B cell (primary cell): Measurements from ENCODE around the gene EPRS1. TPM values are rescaled to one million over a fixed set of nuclear protein-coding genes. Genes with fewer than 3 reads are reported as not detected.

ENCODE experiments used
- ATAC-seq: fragments of 200-7000 bp; cut with Tn5 transposase; one replicate; pipeline ENCODE4 v1.10.0; 2021; ENCODE audit warnings: low read depth, mild to moderate bottlenecking, moderate number of reproducible peaks, moderate library complexity
- CTCF ChIA-PET: fragments of 350-600 bp; sonication (Branson Sonifier 250); formaldehyde crosslinking; loops from one replicate; lab custom pipeline; 2021; ENCODE audit warnings: antibody characterized with exemption, inconsistent platforms; lab: Charles Lee
- POLR2A ChIA-PET: fragments of 350-600 bp; sonication (Branson Sonifier 250); formaldehyde crosslinking; loops from one replicate; lab custom pipeline; 2021; ENCODE audit warnings: antibody characterized with exemption; lab: Charles Lee
- DNase-seq: peaks from one replicate; pipeline ENCODE4 v3.0.0; 2013
- H2AFZ ChIP-seq: 2 replicates; pipeline ENCODE4 v1.6.1; 2012; ENCODE audit warnings: mild to moderate bottlenecking, low read depth, low read length; ENCODE audit not compliant: insufficient read depth, poor library complexity, severe bottlenecking
- H3K27ac ChIP-seq, 2 donors: 1 replicate in 1 of 2; 2 replicates in 1 of 2; pipeline ENCODE4 v1.5.1; 2012 to 2013; ENCODE audit warnings: low read length in 2 of 2, mild to moderate bottlenecking in 2 of 2, moderate library complexity in 1 of 2
- H3K27me3 ChIP-seq, 4 experiments: fragments of 200-600 bp in 1 of 4; sonication (generic) in 1 of 4; replicated peaks in 1 of 4; 1 replicate in 2 of 4; 2 replicates in 2 of 4; pipeline versions ENCODE4 v1.6.1 to v1.7.0; 2013 to 2016; ENCODE audit warnings: low read length in 3 of 4, mild to moderate bottlenecking in 2 of 4, mixed read lengths in 1 of 4, moderate library complexity in 1 of 4; ENCODE audit not compliant: insufficient read depth in 4 of 4, control insufficient read depth in 3 of 4; ENCODE audit errors: control extremely low read depth in 1 of 4
- H3K36me3 ChIP-seq, 2 experiments: replicated peaks in 1 of 2; 1 replicate in 1 of 2; 2 replicates in 1 of 2; pipeline versions ENCODE4 v1.6.1 to v1.7.1; 2013; ENCODE audit warnings: low read length in 1 of 2; ENCODE audit not compliant: insufficient read depth in 2 of 2, control insufficient read depth in 1 of 2; ENCODE audit errors: control extremely low read depth in 1 of 2, extremely low read depth in 1 of 2
- H3K4me1 ChIP-seq, 2 donors: fragments of 200-600 bp in 1 of 2; sonication (generic) in 1 of 2; 1 replicate in 1 of 2; 2 replicates in 1 of 2; pipeline versions ENCODE4 v1.5.1 to v1.6.1; 2013 to 2017; ENCODE audit warnings: low read length in 2 of 2; ENCODE audit not compliant: control insufficient read depth in 2 of 2, insufficient read depth in 2 of 2
- H3K4me2 ChIP-seq: replicated peaks from 2 replicates; pipeline ENCODE3; 2012; ENCODE audit warnings: mild to moderate bottlenecking, low read depth, low read length; ENCODE audit not compliant: poor library complexity, severe bottlenecking
- H3K4me3 ChIP-seq, 5 experiments: fragments of 200-600 bp in 1 of 5; sonication (generic) in 1 of 5; 1 replicate in 3 of 5; 2 replicates in 2 of 5; pipeline versions ENCODE4 v1.5.1 to v1.7.0; 2011 to 2016; ENCODE audit warnings: low read length in 4 of 5, mild to moderate bottlenecking in 4 of 5, low read depth in 2 of 5, control low read depth in 1 of 5, moderate library complexity in 1 of 5; ENCODE audit not compliant: insufficient read depth in 1 of 5; ENCODE audit errors: control extremely low read depth in 1 of 5, extremely low read depth in 1 of 5
- H3K79me2 ChIP-seq: fragments of 200-600 bp; sonication (generic); one replicate; pipeline ENCODE4 v1.6.0; 2016; ENCODE audit warnings: low read length; ENCODE audit not compliant: control insufficient read depth, insufficient read depth
- H3K9ac ChIP-seq: fragments of 200-600 bp; sonication (generic); 2 replicates; pipeline ENCODE4 v1.6.1; 2017; ENCODE audit warnings: mild to moderate bottlenecking, low read length, moderate library complexity
- H3K9me3 ChIP-seq, 3 donors: one replicate each; pipeline versions ENCODE4 v1.6.1 to v1.7.1; 2013; ENCODE audit warnings: low read length in 2 of 3; ENCODE audit not compliant: control insufficient read depth in 2 of 3, insufficient read depth in 1 of 3; ENCODE audit errors: control extremely low read depth in 1 of 3
- H4K20me1 ChIP-seq: 2 replicates; pipeline ENCODE4 v1.6.0; 2012; ENCODE audit warnings: mild to moderate bottlenecking, low read length; ENCODE audit not compliant: insufficient read depth, control insufficient read depth, poor library complexity, severe bottlenecking
- H3K27ac Mint-ChIP-seq: one replicate; pipeline ENCODE4 v1.8.0; 2021; ENCODE audit warnings: mixed read lengths
- H3K27me3 Mint-ChIP-seq: one replicate; pipeline ENCODE4 v1.8.0; 2021; ENCODE audit warnings: mixed read lengths
- H3K4me1 Mint-ChIP-seq: one replicate; pipeline ENCODE4 v1.8.0; 2021; ENCODE audit warnings: mixed read lengths
- H3K4me3 Mint-ChIP-seq: one replicate; pipeline ENCODE4 v1.8.0; 2021; ENCODE audit warnings: mixed read lengths
- H3K9me3 Mint-ChIP-seq: one replicate; pipeline ENCODE4 v1.8.0; 2022; ENCODE audit warnings: mixed read lengths; ENCODE audit not compliant: insufficient read depth
- CTCF ChIP-seq: fragments of 200-600 bp; IDR thresholded peaks from one replicate; pipeline ENCODE4 v1.8.0; 2022; ENCODE audit warnings: antibody characterized with exemption, mild to moderate bottlenecking
- EZH2 ChIP-seq: IDR thresholded peaks from 2 replicates; pipeline ENCODE4 v1.6.1; 2012; ENCODE audit warnings: borderline replicate concordance, low read depth, mild to moderate bottlenecking, moderate library complexity, low read length; ENCODE audit not compliant: insufficient read depth, poor library complexity, severe bottlenecking
- WGBS: methylation state at CpG from one replicate; pipeline ENCODE4 v1.1.5; 2013; ENCODE audit warnings: missing lambda C conversion rate; ENCODE audit not compliant: insufficient coverage; 5-methylcytosine and 5-hydroxymethylcytosine counted together
- intact Hi-C: fragments of 100-400 bp; cut with micrococcal nuclease; formaldehyde crosslinking; loops from one replicate; pipeline ENCODE4 v1.10.0; 2022
- polyA minus RNA-seq: library from RNA; depleted of rRNA, polyadenylated mRNA; stranded (reverse); fragments of >200 nt; gene quantifications from 2 replicates; pipeline ENCODE4 v1.2.3, GENCODE V29; 2012
- polyA plus RNA-seq: library from polyadenylated mRNA; depleted of rRNA; stranded (reverse); fragments of >200 nt; gene quantifications from 2 replicates; pipeline ENCODE4 v1.2.3, GENCODE V29; 2012
- total RNA-seq, 2 donors: library from RNA; stranded (reverse); fragments of 120-200 nt in 1 of 2; gene quantifications; 1 replicate in 1 of 2; 2 replicates in 1 of 2; pipeline versions ENCODE4 v1.2.3 to v1.2.4, GENCODE V29; 2013 to 2022

Gene EPRS1
- total RNA-seq = 56.9 and 61.7 TPM in 2 replicates
- total RNA-seq (2013) = 77.7 TPM
- 13.6 and 17.3 TPM in 2 replicates for polyA plus RNA-seq
- polyA minus RNA-seq = 33.6 and 39.9 TPM in 2 replicates

GRCh38 chr1:220046052-220046930 is at the start of gene EPRS1:
EPRS1 (minus strand) TSS chr1:220046505; CDS start chr1:220046388, 117 bp downstream.
- H3K79me2 ChIP-seq = peaks cover 46% of the 10 kb centered on the region
- H3K4me2 ChIP-seq = peak within 1 kb of the TSS; percentile 79
- Mint-ChIP-seq H3K27ac (peak within 1 kb of the TSS; percentile 90), H3K4me1 (peaks cover 27% of the 10 kb centered on the region), H3K27me3 (no peaks in the 10 kb centered on the region), H3K9me3 (no peaks in the 10 kb centered on the region), H3K4me3 (peak within 1 kb of the TSS; percentile 90)
- H3K4me3 ChIP-seq = peak within 1 kb of the TSS; percentile 71 to 97 (median 94)
- H3K9ac ChIP-seq = peak within 1 kb of the TSS; percentile 92
- H3K9me3 ChIP-seq = no peaks in the 10 kb centered on the region
- peaks cover 9 to 16% of the 10 kb centered on the region in 2 donors for H3K4me1 ChIP-seq
- no peaks in the 10 kb centered on the region for H4K20me1 ChIP-seq
- under 1% methylated on average over 62 of the region's 71 CpGs for WGBS
- CTCF ChIA-PET = interaction anchor here (0.7 to 1.0 kb wide), 4 partner anchors 44 to 65 kb away, joined by 3 to 5 read pairs (median 3); partner anchors contain the start of gene IARS2
- peak within 1 kb of the TSS; percentile 64 to 83 for H3K27ac ChIP-seq
- TF ChIP-seq CTCF = peak; percentile 78
- TF ChIP-seq EZH2 = no peak
- intact Hi-C loops = loop anchor here (1.0 to 5.0 kb wide), 5 partner anchors 43 to 874 kb away; partner anchors contain the start of genes BPNT1, IARS2, LYPLAL1 and RAB3GAP2
- peak within 1 kb of the TSS; percentile 95 for H2AFZ ChIP-seq
- POLR2A ChIA-PET = interaction anchor here (0.7 to 0.9 kb wide), 2 partner anchors 44 to 1024 kb away, joined by 5 read pairs; partner anchors contain the start of gene BPNT1
- H3K27me3 ChIP-seq = no peaks in the 10 kb centered on the region
- peak; percentile 99 for ATAC-seq
- peaks cover 0 to under 1% of the 10 kb centered on the region in 2 experiments for H3K36me3 ChIP-seq
- DNase-seq = peak; percentile 98
